PC-3 (cell line): ENCODE data around the gene TMEM243.
"Not testable (repeated sequence)": the region's sequence is repeated elsewhere in the genome, so short reads cannot be mapped to it uniquely, and the experiment has no call there.

Experiments used
- EZH2phosphoT487 ChIP-seq: fragments of 300-600 bp; sonication (generic); IDR thresholded peaks from 2 replicates; pipeline ENCODE4 v1.6.1; 2018; ENCODE audit warnings: mild to moderate bottlenecking, antibody characterized with exemption, low read length, borderline replicate concordance
- TF ChIP-seq, protein P1 (sequence below): fragments of 300-600 bp; sonication (generic); conservative IDR thresholded peaks from 2 replicates; pipeline ENCODE4 v1.5.1; 2017; ENCODE audit warnings: antibody characterized with exemption, low read depth, mild to moderate bottlenecking, low read length

DNA sequence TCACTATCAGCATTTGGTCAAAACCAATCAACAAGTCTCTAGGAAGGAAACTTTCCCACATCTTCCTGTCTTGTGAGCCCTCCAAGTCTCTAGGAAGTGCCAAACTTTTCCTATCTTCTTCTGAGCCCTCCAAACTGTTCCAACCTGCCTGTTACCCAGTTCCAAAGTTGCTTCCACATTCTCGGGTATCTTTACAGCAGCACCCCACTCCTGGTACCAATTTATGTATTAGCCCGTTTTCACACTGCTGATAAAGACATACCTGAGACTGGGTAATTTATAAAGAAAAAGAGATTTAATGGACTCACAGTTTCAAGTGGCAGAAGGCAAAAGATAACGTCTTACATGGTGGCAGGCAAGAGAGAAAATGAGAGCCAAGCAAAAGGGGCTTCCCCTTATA lies 13.8 kb downstream of the TMEM243 start:
- TF ChIP-seq, protein P1, sequence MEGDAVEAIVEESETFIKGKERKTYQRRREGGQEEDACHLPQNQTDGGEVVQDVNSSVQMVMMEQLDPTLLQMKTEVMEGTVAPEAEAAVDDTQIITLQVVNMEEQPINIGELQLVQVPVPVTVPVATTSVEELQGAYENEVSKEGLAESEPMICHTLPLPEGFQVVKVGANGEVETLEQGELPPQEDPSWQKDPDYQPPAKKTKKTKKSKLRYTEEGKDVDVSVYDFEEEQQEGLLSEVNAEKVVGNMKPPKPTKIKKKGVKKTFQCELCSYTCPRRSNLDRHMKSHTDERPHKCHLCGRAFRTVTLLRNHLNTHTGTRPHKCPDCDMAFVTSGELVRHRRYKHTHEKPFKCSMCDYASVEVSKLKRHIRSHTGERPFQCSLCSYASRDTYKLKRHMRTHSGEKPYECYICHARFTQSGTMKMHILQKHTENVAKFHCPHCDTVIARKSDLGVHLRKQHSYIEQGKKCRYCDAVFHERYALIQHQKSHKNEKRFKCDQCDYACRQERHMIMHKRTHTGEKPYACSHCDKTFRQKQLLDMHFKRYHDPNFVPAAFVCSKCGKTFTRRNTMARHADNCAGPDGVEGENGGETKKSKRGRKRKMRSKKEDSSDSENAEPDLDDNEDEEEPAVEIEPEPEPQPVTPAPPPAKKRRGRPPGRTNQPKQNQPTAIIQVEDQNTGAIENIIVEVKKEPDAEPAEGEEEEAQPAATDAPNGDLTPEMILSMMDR = not testable (repeated sequence)
- not testable (repeated sequence) for TF ChIP-seq EZH2phosphoT487
